ENCODE results near the gene ADRA1B.
A peak's percentile ranks its signal among the peaks of the same experiment; 100 is the strongest.

The ADRA1B gene

GRCh38 chr5:159878988-159879471 is 37.3 kb upstream of the ADRA1B start:
- no peaks in the 10 kb centered on the region for H3K36me3 Mint-ChIP-seq (ENCODE audit: low read depth)
- peak; percentile 56 for DNase-seq
- peaks cover 15% of the 10 kb centered on the region for H3K27me3 Mint-ChIP-seq (ENCODE audit: low read depth, poor library complexity)
- peaks cover 35% of the 10 kb centered on the region for H3K4me1 Mint-ChIP-seq
- no peak overlapping the region for H3K4me3 Mint-ChIP-seq
- no peak overlapping the region for H3K27ac Mint-ChIP-seq
- no peak for TF ChIP-seq CTCF (IDR thresholded peaks at IDR 0.05)
- H3K9me3 Mint-ChIP-seq, result no peaks in the 10 kb centered on the region

GRCh38 chr5:159880676-159881075 is 35.6 kb upstream of the ADRA1B start:
- no peaks in the 10 kb centered on the region for H3K36me3 Mint-ChIP-seq (ENCODE audit: low read depth)
- H3K27me3 Mint-ChIP-seq (ENCODE audit: low read depth, poor library complexity), result peaks cover 15% of the 10 kb centered on the region
- no peak overlapping the region for H3K4me3 Mint-ChIP-seq
- no peak for TF ChIP-seq CTCF (IDR thresholded peaks at IDR 0.05)
- no peaks in the 10 kb centered on the region for H3K9me3 Mint-ChIP-seq
- DNase-seq, result no peak
- no peak overlapping the region for H3K27ac Mint-ChIP-seq
- peaks cover 35% of the 10 kb centered on the region for H3K4me1 Mint-ChIP-seq

GRCh38 chr5:159881967-159882366 is 34.3 kb upstream of the ADRA1B start:
- no peak for DNase-seq
- peaks cover 26% of the 10 kb centered on the region for H3K4me1 Mint-ChIP-seq
- TF ChIP-seq CTCF (IDR thresholded peaks at IDR 0.05), result no peak
- peaks cover 15% of the 10 kb centered on the region for H3K27me3 Mint-ChIP-seq (ENCODE audit: low read depth, poor library complexity)
- no peak overlapping the region for H3K4me3 Mint-ChIP-seq
- H3K9me3 Mint-ChIP-seq, result no peaks in the 10 kb centered on the region
- H3K27ac Mint-ChIP-seq, result no peak overlapping the region
- no peaks in the 10 kb centered on the region for H3K36me3 Mint-ChIP-seq (ENCODE audit: low read depth)

GRCh38 chr5:159883522-159883950 is 32.7 kb upstream of the ADRA1B start:
- no peak for DNase-seq
- H3K27ac Mint-ChIP-seq, result no peak overlapping the region
- no peaks in the 10 kb centered on the region for H3K36me3 Mint-ChIP-seq (ENCODE audit: low read depth)
- no peaks in the 10 kb centered on the region for H3K9me3 Mint-ChIP-seq
- TF ChIP-seq CTCF (IDR thresholded peaks at IDR 0.05), result no peak
- H3K4me1 Mint-ChIP-seq, result peaks cover 11% of the 10 kb centered on the region
- peaks cover 15% of the 10 kb centered on the region for H3K27me3 Mint-ChIP-seq (ENCODE audit: low read depth, poor library complexity)
- H3K4me3 Mint-ChIP-seq, result no peak overlapping the region

- TF ChIP-seq CTCF (IDR thresholded peaks at IDR 0.05), result no peak
- Mint-ChIP-seq H3K27me3 (ENCODE audit: low read depth, poor library complexity) (peaks cover 15% of the 10 kb centered on the region), H3K27ac (no peak overlapping the region), H3K4me1 (no peaks in the 10 kb centered on the region), H3K36me3 (ENCODE audit: low read depth) (no peaks in the 10 kb centered on the region), H3K4me3 (no peak overlapping the region), H3K9me3 (no peaks in the 10 kb centered on the region)
- DNase-seq, result no peak
Measured at GRCh38 chr5:159884917-159885620, 31.2 kb upstream of the ADRA1B start.

GRCh38 chr5:159886296-159886695 is 30.0 kb upstream of the ADRA1B start:
- DNase-seq, result no peak
- Mint-ChIP-seq H3K4me3 (no peak overlapping the region), H3K27me3 (ENCODE audit: low read depth, poor library complexity) (peaks cover 13% of the 10 kb centered on the region), H3K36me3 (ENCODE audit: low read depth) (no peaks in the 10 kb centered on the region), H3K9me3 (no peaks in the 10 kb centered on the region), H3K4me1 (peaks cover 6% of the 10 kb centered on the region), H3K27ac (no peak overlapping the region)
- no peak for TF ChIP-seq CTCF (IDR thresholded peaks at IDR 0.05)
